Pancreas (tissue), 10 donors: ENCODE data around the gene CLIC1. TPM values are rescaled to one million over a fixed set of nuclear protein-coding genes. Genes with fewer than 3 reads are reported as not detected.
A peak's percentile ranks its signal among the peaks of the same experiment; 100 is the strongest.

Experiments
- ATAC-seq, 4 donors: fragments of 200-7000 bp; cut with Tn5 transposase; one replicate each; pipeline versions ENCODE4 v1.8.0 to v1.9.1; 2020; ENCODE audit warnings: mild to moderate bottlenecking in 4 of 4, moderate library complexity in 4 of 4
- DNase-seq, 6 donors: peaks; one replicate each; pipeline ENCODE4 v3.0.0-alpha.2; 2020
- FAIRE-seq: peaks from 2 replicates; lab custom pipeline; 2012; peaks lifted over from hg19 to GRCh38; lab: Jason Lieb, UNC
- H3K27ac ChIP-seq, 4 donors: fragments of 200-600 bp; sonication (generic); 1 replicate in 3 of 4; 2 replicates in 1 of 4; pipeline versions ENCODE4 v1.5.0 to v1.8.0; 2020
- H3K27me3 ChIP-seq, 4 donors: fragments of 200-600 bp; one replicate each; pipeline ENCODE4 v1.8.0; 2021
- H3K36me3 ChIP-seq, 3 donors: fragments of 200-600 bp; sonication (generic) in 1 of 3; one replicate each; pipeline versions ENCODE4 v1.5.0 to v1.8.0; 2020 to 2021
- H3K4me1 ChIP-seq, 3 donors: fragments of 200-600 bp; one replicate each; pipeline ENCODE4 v1.8.0; 2021
- H3K4me3 ChIP-seq, 4 donors: fragments of 200-600 bp; sonication (generic) in 2 of 4; one replicate each; pipeline versions ENCODE4 v1.5.0 to v1.8.0; 2020 to 2021
- H3K9me3 ChIP-seq, 4 donors: fragments of 200-600 bp; one replicate each; pipeline ENCODE4 v1.8.0; 2021
- WGBS, 2 donors: extraction: QIAGEN DNeasy Blood & Tissue Kit; methylation state at CpG; one replicate each; pipeline ENCODE4 v1.1.7; 2013; 5-methylcytosine and 5-hydroxymethylcytosine counted together
- intact Hi-C, 3 donors: fragments of 100-400 bp; cut with DNase I; formaldehyde crosslinking; loops; one replicate each; pipeline versions ENCODE4 v1.11.1 to v1.14.2; 2022
- polyA plus RNA-seq, 2 donors: library from polyadenylated mRNA; stranded (reverse); fragments of 200-250 nt; gene quantifications; one replicate each; pipeline ENCODE4 v1.2.3, GENCODE V29; 2013
- total RNA-seq, 6 donors: library from RNA; stranded (reverse); fragmentation: NEBNext Ultra II Directional in 4 of 6; extraction: Animal tissue kit (Norgen Biotek cat#: 25700) in 4 of 6; gene quantifications; one replicate each; pipeline versions ENCODE4 v1.2.1 to v1.2.4, GENCODE V29; 2021 to 2023
- TF ChIP-seq, protein P1 (sequence below), 4 donors: fragments of 200-600 bp; sonication (generic) in 3 of 4; IDR thresholded peaks; one replicate each; pipeline versions ENCODE4 v1.5.0 to v1.8.0; 2021; ENCODE audit warnings: antibody characterized with exemption in 4 of 4
- donor health status: healthy with polysubstance abuse.
- donor health status: DM: no; HTN: no; CAD: no; lungs with moderate emphysema.
- donor health status: DM: no; HTN: no; CAD: no.
- donor health status: control.
- donor health status: control.
- donor health status: Bipolar disorder and iron deficiency.
- donor health status: DM: yes; HTN: yes; CAD: no.
- donor health status: DM: no; HTN: no; CAD: no.
- donor health status: DM: no; HTN: no; CAD: no.
- donor health status: DM: yes; HTN: yes; CAD: no.

CLIC1 gene
- total and polyA plus RNA-seq, 8 donors, result 61.0 to 154 (median 87.6) TPM

- H3K9me3 ChIP-seq, result no peaks in the 10 kb centered on the region
- TF ChIP-seq, protein P1, sequence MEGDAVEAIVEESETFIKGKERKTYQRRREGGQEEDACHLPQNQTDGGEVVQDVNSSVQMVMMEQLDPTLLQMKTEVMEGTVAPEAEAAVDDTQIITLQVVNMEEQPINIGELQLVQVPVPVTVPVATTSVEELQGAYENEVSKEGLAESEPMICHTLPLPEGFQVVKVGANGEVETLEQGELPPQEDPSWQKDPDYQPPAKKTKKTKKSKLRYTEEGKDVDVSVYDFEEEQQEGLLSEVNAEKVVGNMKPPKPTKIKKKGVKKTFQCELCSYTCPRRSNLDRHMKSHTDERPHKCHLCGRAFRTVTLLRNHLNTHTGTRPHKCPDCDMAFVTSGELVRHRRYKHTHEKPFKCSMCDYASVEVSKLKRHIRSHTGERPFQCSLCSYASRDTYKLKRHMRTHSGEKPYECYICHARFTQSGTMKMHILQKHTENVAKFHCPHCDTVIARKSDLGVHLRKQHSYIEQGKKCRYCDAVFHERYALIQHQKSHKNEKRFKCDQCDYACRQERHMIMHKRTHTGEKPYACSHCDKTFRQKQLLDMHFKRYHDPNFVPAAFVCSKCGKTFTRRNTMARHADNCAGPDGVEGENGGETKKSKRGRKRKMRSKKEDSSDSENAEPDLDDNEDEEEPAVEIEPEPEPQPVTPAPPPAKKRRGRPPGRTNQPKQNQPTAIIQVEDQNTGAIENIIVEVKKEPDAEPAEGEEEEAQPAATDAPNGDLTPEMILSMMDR (IDR thresholded peaks at IDR 0.05), result no peak
- WGBS, 2 donors, result 73 to 82% methylated on average over 5 of the region's 5 CpGs
- H3K27ac ChIP-seq, result no peak overlapping the region
- FAIRE-seq, result no peak
- H3K27me3 ChIP-seq, result no peaks in the 10 kb centered on the region
- H3K4me1 ChIP-seq, result no peaks in the 10 kb centered on the region
- intact Hi-C loops, result no loop called here
- no peak overlapping the region for H3K4me3 ChIP-seq
- no peaks in the 10 kb centered on the region for H3K36me3 ChIP-seq
- DNase-seq, result no peak
- no peak for ATAC-seq
Observed at GRCh38 chr6:31720196-31720770, 16.0 kb downstream of the CLIC1 start.

- no peak for ATAC-seq
- Histone ChIP-seq H3K36me3 (no peaks in the 10 kb centered on the region), H3K27me3 (no peaks in the 10 kb centered on the region), H3K4me3 (no peak overlapping the region), H3K9me3 (no peaks in the 10 kb centered on the region), H3K27ac (peak overlapping the region in 1 of 4 donors; percentile 19), H3K4me1 (no peaks in the 10 kb centered on the region)
- intact Hi-C loops, result no loop called here
- no peak for DNase-seq
- TF ChIP-seq, protein P1 (IDR thresholded peaks at IDR 0.05), result no peak
- no peak for FAIRE-seq
- WGBS, 2 donors, result 71 to 73% methylated on average over 6 of the region's 6 CpGs
Observed at GRCh38 chr6:31719001-31719400, 17.3 kb downstream of the CLIC1 start.

DNA sequence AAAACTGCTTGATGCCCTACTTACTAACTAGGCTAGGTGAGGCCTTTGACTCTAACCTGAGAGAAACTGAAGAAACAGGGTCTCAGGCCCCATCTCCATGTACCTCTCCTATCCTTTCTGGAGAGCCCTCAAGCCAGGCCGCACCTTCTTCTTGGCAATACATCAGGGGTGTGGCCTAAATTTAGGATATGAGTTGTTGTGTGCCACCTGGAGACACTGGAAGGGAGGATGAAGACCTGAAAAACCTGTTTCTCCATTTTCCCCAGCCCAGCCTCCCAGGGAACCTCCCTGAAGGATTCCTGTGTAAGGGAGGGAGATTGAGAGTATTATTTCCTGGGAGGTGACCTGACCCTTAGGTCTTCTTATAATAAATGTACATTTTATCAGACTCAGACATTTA lies 18.1 kb downstream of the CLIC1 start:
- H3K27me3 ChIP-seq, result no peaks in the 10 kb centered on the region
- H3K27ac ChIP-seq, result no peak overlapping the region
- H3K36me3 ChIP-seq, result no peaks in the 10 kb centered on the region
- DNase-seq (no peak), ATAC-seq (peak; percentile 46 to 84 (median 66)), FAIRE-seq (no peak)
- no peaks in the 10 kb centered on the region for H3K4me1 ChIP-seq
- 18 to 42% methylated on average over 1 of the region's 1 CpG for WGBS, 2 donors
- H3K9me3 ChIP-seq, result no peaks in the 10 kb centered on the region
- TF ChIP-seq, protein P1 (IDR thresholded peaks at IDR 0.05), result no peak
- intact Hi-C loops, result no loop called here
- H3K4me3 ChIP-seq, result no peak overlapping the region

GRCh38 chr6:31717499-31718222 lies 18.7 kb downstream of the CLIC1 start:
- Histone ChIP-seq H3K9me3 (no peaks in the 10 kb centered on the region), H3K27ac (no peak overlapping the region), H3K27me3 (no peaks in the 10 kb centered on the region), H3K36me3 (no peaks in the 10 kb centered on the region), H3K4me3 (no peak overlapping the region), H3K4me1 (no peaks in the 10 kb centered on the region)
- intact Hi-C loops, result no loop called here
- no peak for DNase-seq
- ATAC-seq, result peak in 3 of 4 donors; percentile 67 to 73 (median 72)
- 62% methylated on average over 10 of the region's 10 CpGs for WGBS, 2 donors
- FAIRE-seq, result no peak
- TF ChIP-seq, protein P1 (IDR thresholded peaks at IDR 0.05), result no peak
